ENCODE results near the gene PHC2.
"Not testable (repeated sequence)": the region's sequence is repeated elsewhere in the genome, so short reads cannot be mapped to it uniquely, and the experiment has no call there.

PHC2 gene

GRCh38 chr1:33305816-33306652, 124.9 kb downstream of the PHC2 start:
- DNase-seq = no peak

DNA sequence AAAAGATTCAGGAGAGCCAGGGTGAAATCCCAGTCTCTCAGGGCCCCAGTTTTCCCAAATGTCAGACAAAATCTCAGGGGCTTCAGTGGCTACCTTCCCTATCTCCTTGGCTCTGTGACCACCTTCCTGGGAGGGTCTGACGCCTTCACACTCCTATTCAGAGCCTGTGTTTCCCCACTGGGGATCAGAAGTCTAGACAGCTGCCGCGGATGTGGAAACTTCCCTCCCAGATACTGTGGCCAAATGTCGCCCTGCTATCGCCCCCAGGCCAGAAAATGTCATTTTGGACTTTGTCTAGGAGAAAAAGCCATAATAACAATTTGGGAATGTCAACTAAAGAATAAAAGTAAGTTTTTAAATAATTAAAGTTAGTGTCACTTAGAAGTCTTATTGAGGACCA, 125.9 kb downstream of the PHC2 start:
- DNase-seq = no peak

GRCh38 chr1:33302325-33302724, 128.6 kb downstream of the PHC2 start:
- peak; percentile 50 for DNase-seq

DNA sequence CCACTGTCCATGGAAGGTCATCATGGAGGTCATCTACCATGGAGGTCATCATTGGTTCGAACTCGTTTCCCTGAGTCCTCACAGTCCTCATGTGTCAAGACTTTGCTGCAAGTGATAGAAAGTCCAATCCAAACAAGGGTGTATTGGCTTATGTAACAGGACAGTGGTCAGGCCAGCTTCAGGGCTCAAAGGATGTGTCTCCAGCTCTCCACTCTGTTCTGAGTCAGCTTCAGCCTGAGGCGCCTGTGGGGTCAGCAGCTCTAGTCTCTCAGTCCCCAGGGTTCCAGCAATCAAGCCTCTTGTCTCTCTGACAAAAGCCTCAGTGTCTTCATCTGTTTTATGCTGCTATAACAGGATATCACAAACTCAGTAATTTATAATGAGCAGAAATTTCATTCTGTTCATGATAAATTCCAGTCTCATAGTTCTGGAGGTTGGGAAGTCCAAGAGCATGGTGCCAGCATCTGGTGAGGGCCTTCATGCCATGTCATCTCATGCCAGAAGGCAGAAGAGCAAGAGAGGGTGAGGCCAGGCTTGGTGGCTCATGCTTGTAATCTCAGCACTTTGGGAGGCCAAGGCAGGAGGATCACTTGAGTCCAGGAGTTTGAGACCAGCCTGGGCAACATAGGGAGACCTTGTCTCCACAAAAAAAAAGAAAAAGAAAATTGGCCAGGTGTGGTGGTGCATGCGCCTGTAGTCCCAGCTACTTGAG, 129.5 kb downstream of the PHC2 start:
- DNase-seq = no peak

DNA sequence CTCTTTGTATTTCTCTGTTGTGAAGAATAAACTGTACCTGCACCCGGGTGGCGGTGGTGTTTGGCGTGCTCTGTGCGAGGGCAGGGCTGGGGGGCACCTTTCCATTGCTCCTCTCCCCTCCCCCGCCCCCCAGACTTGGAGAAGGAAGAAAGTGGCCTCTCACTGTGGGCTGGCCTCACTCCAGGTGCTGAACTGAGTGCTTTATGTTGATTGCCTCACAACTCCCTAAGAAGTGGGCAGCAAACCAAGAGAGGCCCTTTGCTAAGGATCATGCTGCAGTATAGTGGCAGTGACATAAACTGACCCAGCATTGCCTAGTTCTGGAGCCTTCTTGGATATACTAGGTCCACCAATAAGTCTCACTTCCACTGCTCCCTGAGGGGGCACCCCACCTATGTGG, 130.2 kb downstream of the PHC2 start:
- DNase-seq = no peak

- DNase-seq = no peak
Observed at GRCh38 chr1:33299461-33300155, 131.3 kb downstream of the PHC2 start.

GRCh38 chr1:33298623-33299277, 132.1 kb downstream of the PHC2 start:
- DNase-seq = peak; percentile 70

- no peak for DNase-seq
Observed at GRCh38 chr1:33297911-33298622, 132.8 kb downstream of the PHC2 start.

DNA sequence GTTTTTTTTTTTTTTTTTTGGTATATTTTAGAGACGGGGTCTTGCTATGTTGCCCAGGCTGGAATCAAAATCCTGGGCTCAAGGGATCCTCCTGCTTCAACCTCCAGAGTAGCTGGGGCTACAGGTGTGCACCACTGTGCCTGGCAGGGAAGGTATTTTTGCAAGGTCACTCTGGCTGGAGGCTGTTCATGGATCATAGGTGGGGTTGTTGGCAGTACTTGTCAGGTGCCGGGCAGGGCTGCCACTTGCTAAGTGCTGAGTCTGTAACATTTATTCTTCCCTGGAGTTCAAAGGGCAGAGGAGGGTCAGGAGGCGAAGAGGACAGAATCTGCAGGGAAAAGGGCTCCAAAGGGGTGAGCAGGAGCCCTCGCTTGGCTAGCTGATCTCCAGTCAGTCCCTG, 134.1 kb downstream of the PHC2 start:
- no peak for DNase-seq

DNA sequence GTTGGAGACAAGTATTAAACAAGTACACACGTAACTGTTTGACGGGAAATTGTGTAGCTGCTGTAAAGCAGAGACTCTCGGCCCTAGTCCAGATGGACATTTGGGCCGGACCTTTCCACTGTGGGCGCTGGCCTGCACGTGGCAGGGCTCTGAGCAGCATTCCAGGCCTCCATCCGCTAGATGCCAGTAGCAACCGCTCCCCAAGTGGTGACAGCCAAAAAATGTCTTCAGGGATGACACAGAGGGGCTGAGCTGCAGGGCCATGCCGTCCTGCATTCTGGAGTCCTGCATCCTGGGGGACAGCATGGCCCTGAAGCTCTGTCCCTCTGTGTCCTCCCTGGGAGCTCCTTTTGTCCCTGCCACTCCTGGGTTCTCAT, 134.8 kb downstream of the PHC2 start:
- no peak for DNase-seq

GRCh38 chr1:33295450-33296081, 135.3 kb downstream of the PHC2 start:
- peak; percentile 91 for DNase-seq

DNA sequence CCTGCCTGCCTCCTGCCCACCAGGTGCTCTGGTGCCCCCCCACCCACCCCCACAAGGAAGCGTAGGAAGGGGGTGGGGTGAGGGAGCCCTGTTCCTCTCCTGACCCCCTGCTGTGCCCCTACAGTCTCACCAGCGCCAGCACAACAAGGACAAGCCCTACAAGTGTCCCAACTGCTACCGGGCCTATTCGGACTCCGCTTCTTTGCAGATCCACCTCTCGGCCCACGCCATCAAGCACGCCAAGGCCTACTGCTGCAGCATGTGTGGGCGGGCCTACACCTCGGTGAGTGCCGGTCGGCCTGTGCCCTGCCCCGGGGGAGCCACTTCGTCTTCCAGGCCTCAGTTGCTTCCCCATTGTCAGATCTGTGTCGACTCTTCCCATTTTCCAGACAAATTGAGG, 135.9 kb downstream of the PHC2 start:
- DNase-seq = no peak

DNA sequence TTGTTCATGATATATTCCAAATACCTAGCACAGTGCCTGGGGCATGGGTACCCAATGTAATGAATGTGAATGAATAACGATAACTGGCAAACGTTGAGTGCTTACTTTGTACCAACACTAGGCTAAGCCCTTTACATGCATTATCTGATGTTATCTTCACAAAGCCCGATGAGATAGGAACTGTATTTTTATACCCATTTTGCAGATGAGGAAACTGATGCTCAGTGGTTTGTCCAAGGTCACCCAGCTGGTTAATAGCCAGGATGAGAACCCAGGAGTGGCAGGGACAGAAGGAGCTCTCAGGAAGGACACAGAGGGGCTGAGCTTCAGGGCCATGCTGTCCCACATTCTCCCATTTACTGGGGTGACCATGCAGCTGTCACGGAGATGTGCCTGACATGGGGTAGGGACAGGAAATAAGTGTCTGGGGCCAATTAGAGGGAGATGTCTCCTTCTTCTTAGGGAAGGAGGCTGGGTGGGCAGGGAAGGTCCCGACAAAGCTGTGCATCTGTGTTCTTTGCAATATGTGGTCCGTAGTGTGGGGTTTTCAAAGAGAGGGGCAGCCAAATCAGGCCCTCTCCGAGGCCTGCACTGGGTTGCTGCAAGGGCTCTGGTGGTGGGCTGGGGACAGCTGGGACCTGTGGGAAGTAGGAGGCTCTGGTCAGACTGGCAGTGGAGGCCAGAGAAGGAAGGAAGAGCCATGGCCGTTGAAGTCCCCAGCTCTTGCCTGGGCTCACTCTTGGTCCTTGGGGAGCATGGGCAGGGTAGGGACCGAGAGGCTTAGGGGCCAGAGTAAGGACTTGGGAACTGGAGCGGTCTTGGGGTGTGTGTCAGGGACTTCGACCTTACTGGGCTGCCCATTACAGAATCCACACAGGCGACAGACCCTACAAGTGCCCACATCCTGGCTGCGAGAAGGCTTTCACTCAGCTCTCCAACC, 136.6 kb downstream of the PHC2 start:
- DNase-seq = no peak

DNA sequence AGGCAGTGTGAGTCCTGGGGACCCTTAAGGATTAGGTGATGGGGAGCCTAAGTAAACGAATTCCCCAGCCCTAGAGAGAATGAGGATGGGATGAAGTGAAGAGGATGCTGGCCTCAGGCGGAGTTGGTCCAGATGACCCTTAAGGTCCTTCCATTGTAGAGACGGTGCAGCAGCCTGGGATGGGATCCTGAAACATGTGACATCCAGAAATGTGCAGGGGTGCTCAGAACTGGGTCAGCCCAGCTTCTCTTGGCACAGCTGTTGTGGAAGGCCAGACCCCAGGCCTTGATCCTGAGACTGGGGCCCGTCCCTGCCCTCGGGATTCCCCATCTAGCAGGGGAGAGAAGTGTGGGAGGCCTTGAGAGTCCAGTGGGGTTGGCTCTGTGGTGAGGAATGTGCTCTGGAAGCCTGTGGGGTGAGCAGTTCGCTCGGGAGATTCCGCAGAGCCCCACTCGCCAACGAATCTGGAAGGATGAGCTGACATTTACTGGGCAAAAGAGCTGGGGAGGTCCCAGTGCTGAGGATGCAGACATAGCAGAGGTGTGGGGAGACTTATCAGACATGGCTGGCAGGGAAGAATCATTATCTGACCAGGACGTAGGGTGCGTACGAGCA, 138.1 kb downstream of the PHC2 start:
- no peak for DNase-seq

GRCh38 chr1:33290615-33291014, 140.3 kb downstream of the PHC2 start:
- DNase-seq = not testable (repeated sequence)

DNA sequence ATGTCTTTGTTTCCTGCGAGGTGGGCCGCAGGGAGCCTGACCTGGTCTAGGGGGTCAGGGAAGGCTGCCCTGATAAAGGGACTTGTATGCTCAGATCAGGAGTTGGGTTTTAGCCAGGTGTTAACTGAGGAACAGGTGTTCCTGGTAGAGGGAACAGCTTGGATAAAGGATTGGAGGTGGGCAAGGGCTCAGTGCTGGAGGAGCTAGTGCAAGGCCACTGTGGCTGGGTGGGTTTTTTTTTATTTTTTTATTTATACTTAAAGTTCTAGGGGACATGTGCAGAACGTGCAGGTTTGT, 141.1 kb downstream of the PHC2 start:
- no peak for DNase-seq

GRCh38 chr1:33288976-33289857, 141.7 kb downstream of the PHC2 start:
- DNase-seq = no peak

- DNase-seq = no peak
Observed at GRCh38 chr1:33287317-33287716, 143.6 kb downstream of the PHC2 start.

- no peak for DNase-seq
Observed at GRCh38 chr1:33286451-33287185, 144.3 kb downstream of the PHC2 start.
